GM12872 (cell line): ENCODE measurements around the gene LRRC18.

Source experiments
- TF ChIP-seq, protein P1 (sequence below): IDR thresholded peaks from 3 replicates; pipeline ENCODE4 v1.5.1; 2011; ENCODE audit warnings: low read depth, mild to moderate bottlenecking, low read length, moderate library complexity; ENCODE audit not compliant: insufficient read depth

LRRC18 gene

DNA sequence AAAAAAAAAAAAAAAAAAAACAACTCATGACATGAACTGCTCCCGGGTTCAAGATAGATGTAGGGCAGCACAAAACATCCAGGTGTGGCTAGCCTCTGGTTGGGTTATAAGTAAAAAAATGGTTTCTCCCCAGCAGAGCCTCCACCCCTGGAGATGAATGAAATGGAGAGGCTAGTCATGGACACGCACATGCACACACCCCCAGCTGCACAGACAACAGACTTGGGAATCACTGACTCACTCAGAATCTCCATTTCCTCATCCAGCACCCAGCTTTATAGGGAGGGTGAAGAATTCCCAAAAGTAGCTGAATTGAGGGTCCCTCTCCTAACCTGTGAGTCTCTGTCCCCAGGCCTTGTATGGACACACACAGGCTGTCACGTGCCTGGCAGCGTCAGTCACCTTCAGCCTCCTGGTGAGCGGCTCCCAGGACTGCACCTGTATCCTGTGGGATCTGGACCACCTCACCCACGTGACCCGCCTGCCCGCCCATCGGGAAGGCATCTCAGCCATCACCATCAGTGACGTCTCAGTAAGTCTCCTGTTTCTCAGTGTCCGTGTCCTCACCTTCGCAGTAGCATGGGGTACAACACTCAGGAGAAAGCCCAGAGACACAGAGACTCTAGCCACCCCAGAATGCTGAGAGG, 35.0 kb upstream of the LRRC18 start:
- TF ChIP-seq, protein P1, sequence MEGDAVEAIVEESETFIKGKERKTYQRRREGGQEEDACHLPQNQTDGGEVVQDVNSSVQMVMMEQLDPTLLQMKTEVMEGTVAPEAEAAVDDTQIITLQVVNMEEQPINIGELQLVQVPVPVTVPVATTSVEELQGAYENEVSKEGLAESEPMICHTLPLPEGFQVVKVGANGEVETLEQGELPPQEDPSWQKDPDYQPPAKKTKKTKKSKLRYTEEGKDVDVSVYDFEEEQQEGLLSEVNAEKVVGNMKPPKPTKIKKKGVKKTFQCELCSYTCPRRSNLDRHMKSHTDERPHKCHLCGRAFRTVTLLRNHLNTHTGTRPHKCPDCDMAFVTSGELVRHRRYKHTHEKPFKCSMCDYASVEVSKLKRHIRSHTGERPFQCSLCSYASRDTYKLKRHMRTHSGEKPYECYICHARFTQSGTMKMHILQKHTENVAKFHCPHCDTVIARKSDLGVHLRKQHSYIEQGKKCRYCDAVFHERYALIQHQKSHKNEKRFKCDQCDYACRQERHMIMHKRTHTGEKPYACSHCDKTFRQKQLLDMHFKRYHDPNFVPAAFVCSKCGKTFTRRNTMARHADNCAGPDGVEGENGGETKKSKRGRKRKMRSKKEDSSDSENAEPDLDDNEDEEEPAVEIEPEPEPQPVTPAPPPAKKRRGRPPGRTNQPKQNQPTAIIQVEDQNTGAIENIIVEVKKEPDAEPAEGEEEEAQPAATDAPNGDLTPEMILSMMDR = no peak

DNA sequence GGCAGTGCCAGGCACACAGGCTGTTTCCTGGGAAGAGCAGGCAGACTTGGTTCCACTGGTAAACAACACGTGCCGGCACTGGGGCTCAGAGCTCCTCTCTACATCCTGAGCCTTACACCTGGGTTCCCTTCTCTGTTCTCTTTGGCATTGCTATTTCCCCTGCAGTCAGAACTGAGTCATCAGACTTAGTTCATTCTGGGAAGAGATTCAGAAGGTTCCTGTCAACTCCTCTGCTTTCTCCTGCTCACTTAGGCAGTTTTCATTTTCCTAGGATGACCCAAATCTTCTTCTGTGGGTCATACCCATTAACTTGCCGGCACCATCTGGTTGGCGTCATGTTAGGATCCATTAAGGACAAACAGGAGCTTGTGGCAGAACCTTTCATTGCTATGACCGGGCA, 33.4 kb upstream of the LRRC18 start:
- TF ChIP-seq, protein P1 = no peak

DNA sequence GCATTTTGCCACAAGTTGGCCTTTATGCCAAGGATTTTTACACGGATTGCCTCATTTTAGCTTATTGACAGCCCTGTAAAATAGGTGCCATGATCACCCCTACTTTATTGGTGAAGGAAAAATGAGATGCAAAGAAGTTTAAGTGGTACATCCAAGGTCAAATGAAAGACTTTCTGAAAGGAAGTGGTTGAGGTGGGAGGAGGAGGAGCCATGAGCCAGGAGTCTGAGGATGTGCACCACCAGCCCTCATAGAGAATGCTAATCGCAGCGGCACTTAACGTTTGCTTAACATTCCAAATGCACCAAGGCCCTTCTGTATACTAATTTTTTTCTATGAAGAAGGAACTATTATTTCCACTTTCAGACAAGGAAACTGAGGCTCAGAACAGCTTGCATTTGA, 31.0 kb upstream of the LRRC18 start:
- TF ChIP-seq, protein P1 = no peak

DNA sequence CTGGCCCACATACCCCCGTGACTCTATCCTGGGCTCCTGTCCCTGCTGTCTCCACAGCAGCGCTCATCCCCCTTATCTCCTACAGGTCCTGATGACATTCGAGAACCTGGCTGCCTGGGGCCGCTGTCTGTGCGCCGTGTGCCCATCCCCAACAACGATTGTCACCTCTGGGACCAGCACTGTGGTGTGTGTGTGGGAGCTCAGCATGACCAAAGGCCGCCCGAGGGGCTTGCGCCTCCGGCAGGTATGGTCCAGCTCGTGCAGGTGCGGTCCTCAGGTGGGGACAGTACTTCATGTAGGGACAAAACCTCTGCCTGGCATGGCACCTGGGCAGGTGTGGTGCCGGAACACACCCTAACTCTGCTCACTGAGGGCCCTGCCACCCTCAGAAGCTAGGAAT, 30.4 kb upstream of the LRRC18 start:
- TF ChIP-seq, protein P1 = no peak

DNA sequence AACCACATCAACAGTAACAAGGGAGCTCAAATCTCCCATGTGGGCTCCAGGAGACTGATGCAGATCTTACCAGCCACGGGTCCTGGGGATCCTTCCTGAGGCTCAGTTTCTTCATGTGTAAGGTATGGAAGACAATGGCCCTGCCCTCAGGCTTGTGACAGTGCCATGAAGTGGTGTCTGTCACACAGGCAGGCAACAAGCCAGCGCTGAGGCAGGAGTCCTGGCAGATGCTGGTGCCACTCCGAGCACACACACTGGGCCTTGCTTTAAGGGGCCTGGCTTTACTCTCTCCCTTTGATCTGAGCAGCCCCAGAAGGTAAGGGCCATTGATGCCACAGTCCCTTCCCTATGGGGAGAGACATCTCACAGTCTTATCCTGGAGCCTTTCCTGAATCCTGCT, 28.4 kb upstream of the LRRC18 start:
- TF ChIP-seq, protein P1 = no peak

DNA sequence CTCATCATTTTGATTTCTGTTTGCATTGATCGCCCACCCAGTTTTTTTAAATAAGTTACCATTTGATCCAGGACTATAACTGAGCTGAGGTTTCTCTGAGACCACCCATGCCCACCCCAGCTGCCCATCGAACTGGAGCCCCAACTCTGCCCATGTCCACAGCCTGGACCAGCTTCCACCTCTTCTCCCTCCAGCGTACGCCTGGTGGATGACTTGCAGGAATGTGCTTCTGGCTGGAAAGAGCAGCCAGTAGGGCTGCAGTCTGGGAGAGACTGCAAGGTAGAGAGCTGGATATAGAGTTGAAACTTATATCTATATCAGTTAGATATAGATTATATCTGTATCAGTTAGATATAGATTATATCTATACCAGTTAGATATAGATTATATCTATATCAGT, 25.8 kb upstream of the LRRC18 start:
- TF ChIP-seq, protein P1 = no peak

DNA sequence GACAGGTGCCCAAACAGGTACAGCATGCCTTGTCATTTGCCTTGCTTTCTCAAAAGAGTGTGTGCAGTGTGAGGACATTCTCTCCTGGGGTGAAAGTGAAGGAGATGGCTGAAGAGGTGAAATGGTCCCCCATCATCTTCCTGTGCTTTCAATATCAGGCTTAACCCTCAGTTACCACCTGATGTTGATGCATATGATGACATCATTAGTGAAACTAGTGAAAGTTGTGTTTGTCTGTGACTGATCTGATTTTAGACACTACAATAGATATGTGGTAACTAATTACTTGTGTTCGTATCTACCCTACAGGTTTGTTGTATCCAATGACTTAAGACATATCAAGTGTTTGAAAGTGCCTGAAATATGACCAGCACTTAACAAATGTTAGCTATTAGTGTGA, 24.4 kb upstream of the LRRC18 start:
- TF ChIP-seq, protein P1 = no peak

DNA sequence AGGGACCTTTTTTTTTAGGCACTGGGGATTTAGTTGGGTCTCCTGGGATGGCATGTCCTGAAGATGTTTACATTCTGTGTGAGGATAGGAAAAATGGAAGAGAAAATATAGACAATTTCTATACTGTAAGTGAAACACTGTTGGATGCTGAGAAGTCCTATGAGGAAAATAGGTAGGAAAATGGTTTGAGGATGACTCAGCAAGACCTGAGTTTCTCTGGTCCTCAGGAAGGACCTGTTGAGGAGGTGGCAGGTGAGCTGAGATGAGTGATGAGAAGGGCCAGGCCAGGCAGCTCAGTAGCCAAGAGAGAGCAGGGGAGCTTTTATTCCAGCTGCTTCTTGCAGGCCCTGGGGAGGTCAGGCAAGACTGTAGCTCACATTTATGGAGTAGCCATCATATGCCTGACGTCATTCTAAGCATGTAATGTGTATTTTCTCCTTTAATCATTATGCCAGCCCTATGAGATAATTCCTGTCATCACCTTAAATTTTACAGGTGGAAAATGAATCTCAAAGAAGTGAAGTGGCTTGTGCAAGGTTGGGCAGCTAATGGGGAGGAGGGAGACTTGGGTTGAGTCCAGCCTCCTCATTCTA, 19.1 kb upstream of the LRRC18 start:
- TF ChIP-seq, protein P1 = no peak
